Effector memory CD4-positive, alpha-beta T cell (primary cell): ENCODE data around the gene HSP90AB1.

ENCODE experiments used
- DNase-seq, 3 donors: peaks; one replicate each; pipeline ENCODE4 v3.0.0-alpha.2; 2020
- H3K27ac ChIP-seq: 2 replicates; pipeline ENCODE4 v1.7.0; 2013; ENCODE audit warnings: mild to moderate bottlenecking, low read length, moderate library complexity; ENCODE audit not compliant: insufficient read depth, poor library complexity, severe bottlenecking
- H3K27me3 ChIP-seq: replicated peaks from 2 replicates; pipeline ENCODE4 v1.7.0; 2013; ENCODE audit warnings: mild to moderate bottlenecking, low read length; ENCODE audit not compliant: insufficient read depth, control insufficient read depth, poor library complexity, severe bottlenecking
- H3K36me3 ChIP-seq: 2 replicates; pipeline ENCODE4 v1.7.0; 2013; ENCODE audit warnings: mild to moderate bottlenecking, low read length, moderate library complexity; ENCODE audit not compliant: control insufficient read depth, insufficient read depth
- H3K4me1 ChIP-seq: 2 replicates; pipeline ENCODE4 v1.7.0; 2013; ENCODE audit warnings: low read length, mild to moderate bottlenecking; ENCODE audit not compliant: control insufficient read depth, insufficient read depth, poor library complexity, severe bottlenecking
- H3K4me3 ChIP-seq: 2 replicates; pipeline ENCODE4 v1.7.0; 2013; ENCODE audit warnings: low read length, low read depth, mild to moderate bottlenecking; ENCODE audit not compliant: insufficient read depth, poor library complexity, severe bottlenecking
- H3K9me3 ChIP-seq: 2 replicates; pipeline ENCODE4 v1.7.0; 2013; ENCODE audit warnings: mild to moderate bottlenecking, low read length, moderate library complexity; ENCODE audit not compliant: control insufficient read depth
- total RNA-seq, 3 donors: gene quantifications; one replicate each; lab custom pipeline; 2026; lab: John Stamatoyannopoulos, UW

HSP90AB1 gene
- 816 to 1,368 (median 1,255) reads per million in 3 donors for total RNA-seq

- peak within 1 kb of the TSS; percentile 83 for H3K27ac ChIP-seq
- H3K4me1 ChIP-seq, result peaks cover 18% of the 10 kb centered on the region
- H3K9me3 ChIP-seq, result no peaks in the 10 kb centered on the region
- peaks cover 35% of the 10 kb centered on the region for H3K36me3 ChIP-seq
- no peaks in the 10 kb centered on the region for H3K27me3 ChIP-seq
- peak; percentile 95 to 96 (median 96) for DNase-seq
- peak within 1 kb of the TSS; percentile 80 for H3K4me3 ChIP-seq
Observed at GRCh38 chr6:44246663-44247337, at the start of gene HSP90AB1. TSS of gene HSP90AB1 (plus strand) at chr6:44247101. CDS start at chr6:44248630, 1,529 bp downstream.

GRCh38 chr6:44198684-44199083, 48.2 kb upstream of the HSP90AB1 start:
- H3K27me3 ChIP-seq, result no peaks in the 10 kb centered on the region
- H3K27ac ChIP-seq, result no peak overlapping the region
- DNase-seq, result no peak
- no peaks in the 10 kb centered on the region for H3K4me1 ChIP-seq
- no peaks in the 10 kb centered on the region for H3K9me3 ChIP-seq
- no peak overlapping the region for H3K4me3 ChIP-seq
- no peaks in the 10 kb centered on the region for H3K36me3 ChIP-seq

- no peak overlapping the region for H3K4me3 ChIP-seq
- no peaks in the 10 kb centered on the region for H3K27me3 ChIP-seq
- no peak overlapping the region for H3K27ac ChIP-seq
- no peaks in the 10 kb centered on the region for H3K9me3 ChIP-seq
- no peaks in the 10 kb centered on the region for H3K4me1 ChIP-seq
- no peak for DNase-seq
- H3K36me3 ChIP-seq, result no peaks in the 10 kb centered on the region
Observed at GRCh38 chr6:44199883-44200282, 47.0 kb upstream of the HSP90AB1 start.

GRCh38 chr6:44201200-44201599, 45.7 kb upstream of the HSP90AB1 start:
- H3K36me3 ChIP-seq, result no peaks in the 10 kb centered on the region
- no peaks in the 10 kb centered on the region for H3K4me1 ChIP-seq
- no peaks in the 10 kb centered on the region for H3K9me3 ChIP-seq
- H3K27me3 ChIP-seq, result no peaks in the 10 kb centered on the region
- no peak overlapping the region for H3K4me3 ChIP-seq
- H3K27ac ChIP-seq, result no peak overlapping the region
- DNase-seq, result no peak

GRCh38 chr6:44201638-44202303, 45.1 kb upstream of the HSP90AB1 start:
- no peak for DNase-seq
- no peaks in the 10 kb centered on the region for H3K4me1 ChIP-seq
- no peaks in the 10 kb centered on the region for H3K9me3 ChIP-seq
- no peaks in the 10 kb centered on the region for H3K36me3 ChIP-seq
- no peak overlapping the region for H3K4me3 ChIP-seq
- no peaks in the 10 kb centered on the region for H3K27me3 ChIP-seq
- no peak overlapping the region for H3K27ac ChIP-seq

GRCh38 chr6:44202332-44202971, 44.4 kb upstream of the HSP90AB1 start:
- DNase-seq, result no peak
- H3K4me3 ChIP-seq, result no peak overlapping the region
- no peaks in the 10 kb centered on the region for H3K9me3 ChIP-seq
- no peaks in the 10 kb centered on the region for H3K27me3 ChIP-seq
- H3K36me3 ChIP-seq, result no peaks in the 10 kb centered on the region
- H3K27ac ChIP-seq, result no peak overlapping the region
- H3K4me1 ChIP-seq, result no peaks in the 10 kb centered on the region

GRCh38 chr6:44202972-44203750, 43.7 kb upstream of the HSP90AB1 start:
- Histone ChIP-seq H3K36me3 (no peaks in the 10 kb centered on the region), H3K4me1 (no peaks in the 10 kb centered on the region), H3K9me3 (no peaks in the 10 kb centered on the region), H3K27ac (no peak overlapping the region), H3K27me3 (no peaks in the 10 kb centered on the region), H3K4me3 (no peak overlapping the region)
- DNase-seq, result no peak

- Histone ChIP-seq H3K27ac (no peak overlapping the region), H3K36me3 (no peaks in the 10 kb centered on the region), H3K4me3 (no peak overlapping the region), H3K27me3 (no peaks in the 10 kb centered on the region), H3K9me3 (no peaks in the 10 kb centered on the region), H3K4me1 (no peaks in the 10 kb centered on the region)
- no peak for DNase-seq
Observed at GRCh38 chr6:44203955-44204354, 42.9 kb upstream of the HSP90AB1 start.

- no peaks in the 10 kb centered on the region for H3K36me3 ChIP-seq
- no peak overlapping the region for H3K27ac ChIP-seq
- no peak overlapping the region for H3K4me3 ChIP-seq
- H3K9me3 ChIP-seq, result no peaks in the 10 kb centered on the region
- no peaks in the 10 kb centered on the region for H3K4me1 ChIP-seq
- DNase-seq, result no peak
- no peaks in the 10 kb centered on the region for H3K27me3 ChIP-seq
Observed at GRCh38 chr6:44207966-44208365, 38.9 kb upstream of the HSP90AB1 start.
